ENCODE data around the gene FAM163B. TPM values are rescaled to one million over a fixed set of nuclear protein-coding genes. Genes with fewer than 3 reads are reported as not detected.

FAM163B gene
- total and polyA plus RNA-seq, 2 experiments from 2014 or later, result 0.60 to 1.3 TPM

DNA sequence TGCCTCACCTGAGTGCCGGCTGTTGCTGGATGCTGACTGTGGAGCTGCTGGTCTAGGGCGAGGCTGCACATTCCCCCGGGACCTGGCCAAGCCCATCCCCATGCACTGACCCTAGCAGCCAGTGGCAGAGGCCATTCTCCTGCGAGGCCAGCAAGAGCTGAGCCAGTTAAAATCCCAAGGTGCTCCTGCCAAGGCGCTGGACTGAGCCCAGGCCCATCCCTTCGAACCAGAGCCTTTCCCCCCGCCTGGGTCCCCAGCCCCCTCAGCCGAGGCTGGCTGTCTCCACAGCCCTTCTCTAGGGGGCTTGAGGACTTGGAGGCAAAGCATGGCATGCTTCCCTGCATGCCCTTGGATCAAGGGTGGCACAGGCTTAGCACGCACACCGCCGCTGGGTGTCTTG is 73.1 kb downstream of the FAM163B start (continued):
- TF ChIP-seq, protein P1, sequence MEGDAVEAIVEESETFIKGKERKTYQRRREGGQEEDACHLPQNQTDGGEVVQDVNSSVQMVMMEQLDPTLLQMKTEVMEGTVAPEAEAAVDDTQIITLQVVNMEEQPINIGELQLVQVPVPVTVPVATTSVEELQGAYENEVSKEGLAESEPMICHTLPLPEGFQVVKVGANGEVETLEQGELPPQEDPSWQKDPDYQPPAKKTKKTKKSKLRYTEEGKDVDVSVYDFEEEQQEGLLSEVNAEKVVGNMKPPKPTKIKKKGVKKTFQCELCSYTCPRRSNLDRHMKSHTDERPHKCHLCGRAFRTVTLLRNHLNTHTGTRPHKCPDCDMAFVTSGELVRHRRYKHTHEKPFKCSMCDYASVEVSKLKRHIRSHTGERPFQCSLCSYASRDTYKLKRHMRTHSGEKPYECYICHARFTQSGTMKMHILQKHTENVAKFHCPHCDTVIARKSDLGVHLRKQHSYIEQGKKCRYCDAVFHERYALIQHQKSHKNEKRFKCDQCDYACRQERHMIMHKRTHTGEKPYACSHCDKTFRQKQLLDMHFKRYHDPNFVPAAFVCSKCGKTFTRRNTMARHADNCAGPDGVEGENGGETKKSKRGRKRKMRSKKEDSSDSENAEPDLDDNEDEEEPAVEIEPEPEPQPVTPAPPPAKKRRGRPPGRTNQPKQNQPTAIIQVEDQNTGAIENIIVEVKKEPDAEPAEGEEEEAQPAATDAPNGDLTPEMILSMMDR (conservative IDR thresholded peaks at IDR 0.05; ENCODE audit: low read depth in 2 of 2), result no peak
- TF ChIP-seq CREB1 (CRISPR knock-in tag; IDR thresholded peaks at IDR 0.05; ENCODE audit: low read depth), result no peak
- TF ChIP-seq ZNF114 (CRISPR knock-in tag; IDR thresholded peaks at IDR 0.05), result no peak
- no peak for TF ChIP-seq POLR2AphosphoS5 (IDR thresholded peaks at IDR 0.05; ENCODE audit: low read depth)
- TF ChIP-seq, protein P2, sequence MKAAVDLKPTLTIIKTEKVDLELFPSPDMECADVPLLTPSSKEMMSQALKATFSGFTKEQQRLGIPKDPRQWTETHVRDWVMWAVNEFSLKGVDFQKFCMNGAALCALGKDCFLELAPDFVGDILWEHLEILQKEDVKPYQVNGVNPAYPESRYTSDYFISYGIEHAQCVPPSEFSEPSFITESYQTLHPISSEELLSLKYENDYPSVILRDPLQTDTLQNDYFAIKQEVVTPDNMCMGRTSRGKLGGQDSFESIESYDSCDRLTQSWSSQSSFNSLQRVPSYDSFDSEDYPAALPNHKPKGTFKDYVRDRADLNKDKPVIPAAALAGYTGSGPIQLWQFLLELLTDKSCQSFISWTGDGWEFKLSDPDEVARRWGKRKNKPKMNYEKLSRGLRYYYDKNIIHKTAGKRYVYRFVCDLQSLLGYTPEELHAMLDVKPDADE (IDR thresholded peaks at IDR 0.05), result no peak
- TF ChIP-seq NANOG (IDR thresholded peaks at IDR 0.05; ENCODE audit: borderline replicate concordance), result no peak
- TF ChIP-seq, protein P3, sequence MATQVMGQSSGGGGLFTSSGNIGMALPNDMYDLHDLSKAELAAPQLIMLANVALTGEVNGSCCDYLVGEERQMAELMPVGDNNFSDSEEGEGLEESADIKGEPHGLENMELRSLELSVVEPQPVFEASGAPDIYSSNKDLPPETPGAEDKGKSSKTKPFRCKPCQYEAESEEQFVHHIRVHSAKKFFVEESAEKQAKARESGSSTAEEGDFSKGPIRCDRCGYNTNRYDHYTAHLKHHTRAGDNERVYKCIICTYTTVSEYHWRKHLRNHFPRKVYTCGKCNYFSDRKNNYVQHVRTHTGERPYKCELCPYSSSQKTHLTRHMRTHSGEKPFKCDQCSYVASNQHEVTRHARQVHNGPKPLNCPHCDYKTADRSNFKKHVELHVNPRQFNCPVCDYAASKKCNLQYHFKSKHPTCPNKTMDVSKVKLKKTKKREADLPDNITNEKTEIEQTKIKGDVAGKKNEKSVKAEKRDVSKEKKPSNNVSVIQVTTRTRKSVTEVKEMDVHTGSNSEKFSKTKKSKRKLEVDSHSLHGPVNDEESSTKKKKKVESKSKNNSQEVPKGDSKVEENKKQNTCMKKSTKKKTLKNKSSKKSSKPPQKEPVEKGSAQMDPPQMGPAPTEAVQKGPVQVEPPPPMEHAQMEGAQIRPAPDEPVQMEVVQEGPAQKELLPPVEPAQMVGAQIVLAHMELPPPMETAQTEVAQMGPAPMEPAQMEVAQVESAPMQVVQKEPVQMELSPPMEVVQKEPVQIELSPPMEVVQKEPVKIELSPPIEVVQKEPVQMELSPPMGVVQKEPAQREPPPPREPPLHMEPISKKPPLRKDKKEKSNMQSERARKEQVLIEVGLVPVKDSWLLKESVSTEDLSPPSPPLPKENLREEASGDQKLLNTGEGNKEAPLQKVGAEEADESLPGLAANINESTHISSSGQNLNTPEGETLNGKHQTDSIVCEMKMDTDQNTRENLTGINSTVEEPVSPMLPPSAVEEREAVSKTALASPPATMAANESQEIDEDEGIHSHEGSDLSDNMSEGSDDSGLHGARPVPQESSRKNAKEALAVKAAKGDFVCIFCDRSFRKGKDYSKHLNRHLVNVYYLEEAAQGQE (IDR thresholded peaks at IDR 0.05; ENCODE audit: unreplicated experiment), result no peak

DNA sequence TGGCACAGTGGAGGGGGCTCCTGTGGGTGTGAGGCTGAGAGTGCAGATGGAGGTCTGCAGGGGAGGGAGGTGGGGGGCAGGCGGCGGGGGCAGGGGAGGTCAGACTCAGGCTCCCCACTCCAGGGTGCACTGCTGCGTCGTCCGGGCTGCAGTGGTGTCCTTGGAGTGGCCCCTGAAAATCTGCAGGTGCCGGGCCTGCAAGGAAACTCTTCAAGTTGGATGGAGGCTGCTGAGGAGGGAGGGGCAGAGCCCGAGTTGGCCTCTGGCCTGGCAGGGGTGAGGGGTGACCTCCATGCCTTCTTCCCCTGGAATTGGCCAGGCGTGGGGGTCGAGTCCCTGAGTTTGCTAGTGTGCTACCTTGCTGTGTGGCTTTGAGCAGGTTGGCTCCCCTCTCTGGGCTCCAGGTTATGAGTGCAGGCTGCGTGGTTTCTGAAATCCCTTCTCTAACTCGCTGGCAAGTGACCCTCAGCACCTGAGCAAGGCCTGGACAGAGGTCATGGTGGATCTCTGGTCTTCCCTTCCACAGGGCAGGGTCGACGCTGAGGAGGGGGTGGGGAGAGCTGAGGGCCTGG is 73.8 kb downstream of the FAM163B start:
- Histone ChIP-seq H3K4me3 (peak overlapping the region; percentile 56; the same call in 1 of the 2 replicates), H3K4me1 (ENCODE audit: insufficient read depth) (peaks cover 10% of the 10 kb centered on the region; the same call in 1 of the 2 replicates), H4K20me1 (replicated peaks; ENCODE audit: insufficient read depth) (no peaks in the 10 kb centered on the region), H3K27ac (ENCODE audit: low read depth) (no peak overlapping the region), H3K4me2 (peak overlapping the region; percentile 80), H3F3A (replicated peaks; ENCODE audit: low read depth) (0 out of 2 replicates have a peak, but pooled peaks cover 4% of the 10 kb centered on the region), H3K36me3 (ENCODE audit: insufficient read depth) (no peaks in the 10 kb centered on the region), H3K27me3 (ENCODE audit: insufficient read depth) (peaks cover 9% of the 10 kb centered on the region; the same call in 1 of the 2 replicates), H3K79me2 (replicated peaks; ENCODE audit: insufficient read depth) (no peaks in the 10 kb centered on the region), H2AFZ (peak overlapping the region; percentile 96), H3K9me2 (ENCODE audit: insufficient read depth) (no peaks in the 10 kb centered on the region)
- Mint-ChIP-seq H3K9me3 (no peaks in the 10 kb centered on the region), H3K27me3 (ENCODE audit: insufficient read depth, low read depth, poor library complexity) (peaks cover 22% of the 10 kb centered on the region), H3K4me3 (peak overlapping the region; percentile 46), H3K36me3 (ENCODE audit: low read depth) (no peaks in the 10 kb centered on the region), H3K4me1 (peaks cover 27% of the 10 kb centered on the region), H3K27ac (no peak overlapping the region)
- no peak for DNase-seq (ENCODE audit: low spot score)
- no peak for ATAC-seq
- TF ChIP-seq CREB1 (CRISPR knock-in tag; IDR thresholded peaks at IDR 0.05; ENCODE audit: low read depth), result no peak
- no peak for TF ChIP-seq ZNF114 (CRISPR knock-in tag; IDR thresholded peaks at IDR 0.05)
- TF ChIP-seq, protein P1 (conservative IDR thresholded peaks at IDR 0.05; ENCODE audit: low read depth in 2 of 2), result no peak
- TF ChIP-seq EZH2phosphoT487 (IDR thresholded peaks at IDR 0.05; ENCODE audit: unreplicated experiment), result no peak
- TF ChIP-seq, protein P2 (IDR thresholded peaks at IDR 0.05), result no peak
- TF ChIP-seq ZNF331 (CRISPR knock-in tag; IDR thresholded peaks at IDR 0.05; ENCODE audit: low read depth), result no peak
- no peak for TF ChIP-seq STAT1 (IDR thresholded peaks at IDR 0.05; ENCODE audit: unreplicated experiment)
- no peak for TF ChIP-seq POLR2AphosphoS5 (IDR thresholded peaks at IDR 0.05; ENCODE audit: low read depth)
- no peak for TF ChIP-seq JUNB (IDR thresholded peaks at IDR 0.05; ENCODE audit: unreplicated experiment)
